DOHH2 (cell line): ENCODE results near the gene KCNG2.

Source experiments
- CTCF ChIP-seq: fragments of 200-600 bp; sonication (generic); IDR thresholded peaks from one replicate; pipeline ENCODE4 v1.5.1; 2014; ENCODE audit warnings: antibody characterized with exemption, mild to moderate bottlenecking, low read depth, low read length; ENCODE audit not compliant: poor library complexity, severe bottlenecking
- EZH2phosphoT487 ChIP-seq: fragments of 200-600 bp; sonication (generic); IDR thresholded peaks from 2 replicates; pipeline ENCODE4 v1.6.1; 2017; ENCODE audit warnings: borderline replicate concordance, mild to moderate bottlenecking, antibody characterized with exemption, low read length, moderate library complexity, mixed read lengths

GRCh38 chr18:79947881-79948610 lies 150.3 kb downstream of the KCNG2 start:
- TF ChIP-seq CTCF (no peak), EZH2phosphoT487 (no peak)
